GM12864 (cell line): ENCODE results near the gene MGAT3.

Experiments
- DNase-seq: peaks from one replicate; pipeline ENCODE4 v3.0.0-alpha.2; 2011; ENCODE audit warnings: low read depth
- H3K4me3 ChIP-seq: 2 replicates; pipeline ENCODE4 v1.5.1; 2011; ENCODE audit warnings: mild to moderate bottlenecking, low read depth, low read length, control low read depth
- CTCF ChIP-seq: IDR thresholded peaks from 2 replicates; pipeline ENCODE4 v1.5.1; 2011; ENCODE audit warnings: low read depth, mild to moderate bottlenecking, moderate library complexity, low read length, control low read depth, inconsistent platforms; ENCODE audit errors: missing control alignments

Gene MGAT3

DNA sequence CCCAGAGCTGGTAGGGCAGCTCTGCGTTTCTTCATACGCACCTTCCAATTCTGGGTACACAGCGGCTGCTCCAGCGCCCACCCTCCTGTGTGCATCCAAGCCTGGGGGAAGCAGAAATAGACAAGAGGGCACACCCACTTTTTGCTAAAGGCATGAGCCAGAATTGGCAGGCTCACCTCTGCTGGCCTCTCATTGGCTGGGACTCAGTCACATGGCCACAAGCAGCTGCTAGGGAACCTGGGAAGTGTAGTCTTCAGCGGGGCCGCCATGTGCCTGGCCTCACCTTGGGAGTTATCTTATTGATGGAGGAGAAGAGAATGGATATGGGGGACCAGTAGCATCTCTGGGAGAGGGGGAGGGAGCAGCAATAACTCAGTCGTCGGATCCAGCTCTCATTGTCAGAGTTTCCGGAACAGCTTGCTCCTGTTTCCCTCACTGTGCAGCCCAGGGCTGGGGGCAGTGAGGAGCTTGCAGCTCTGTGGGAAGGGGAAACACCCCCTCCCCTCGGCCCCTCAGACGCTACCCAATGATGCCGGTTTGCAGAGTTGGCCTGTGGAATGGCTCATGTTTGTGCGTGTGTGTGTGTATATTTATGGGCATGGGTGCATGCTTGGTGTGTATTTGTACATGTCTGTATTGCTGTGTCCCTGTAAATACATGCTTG is 33.5 kb downstream of the MGAT3 start:
- TF ChIP-seq CTCF, result no peak
- peak; percentile 49 for DNase-seq
- no peak overlapping the region for H3K4me3 ChIP-seq

DNA sequence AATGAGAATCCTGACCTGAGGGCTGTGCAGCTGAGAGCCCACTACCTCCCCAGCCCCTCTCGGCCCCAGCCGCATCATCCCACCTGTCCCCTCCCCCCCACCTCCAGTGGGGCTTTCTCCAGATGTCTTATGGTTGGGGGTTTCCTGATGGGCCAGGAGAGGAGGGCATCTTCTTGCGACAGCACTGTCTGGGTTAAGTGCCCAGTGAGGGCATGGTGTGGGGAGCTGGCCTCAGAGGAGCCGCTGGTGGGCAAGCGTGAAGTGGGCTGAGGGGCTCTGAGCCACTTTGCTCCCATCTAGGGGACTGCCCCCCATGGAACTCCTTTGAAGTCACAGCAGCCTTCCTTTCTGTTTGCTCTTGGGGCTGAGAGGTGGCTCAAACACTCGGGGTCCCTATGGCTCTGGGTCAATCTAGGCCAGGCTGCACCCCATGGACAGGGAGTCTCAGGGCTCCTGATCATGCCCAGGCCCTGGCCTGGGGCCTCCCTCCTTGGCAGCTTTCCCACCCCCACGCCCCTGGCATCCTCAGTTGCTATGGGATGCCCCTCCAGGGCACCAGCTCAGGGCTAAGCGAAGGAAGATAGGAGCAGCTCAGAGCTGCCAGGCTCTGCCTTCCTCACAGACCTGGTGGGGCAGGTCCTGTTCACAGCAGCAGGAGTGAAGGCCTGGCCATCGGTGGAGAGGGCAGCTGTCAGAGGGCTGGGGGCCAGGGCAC is 34.3 kb downstream of the MGAT3 start:
- H3K4me3 ChIP-seq, result no peak overlapping the region
- no peak for TF ChIP-seq CTCF
- DNase-seq, result no peak

DNA sequence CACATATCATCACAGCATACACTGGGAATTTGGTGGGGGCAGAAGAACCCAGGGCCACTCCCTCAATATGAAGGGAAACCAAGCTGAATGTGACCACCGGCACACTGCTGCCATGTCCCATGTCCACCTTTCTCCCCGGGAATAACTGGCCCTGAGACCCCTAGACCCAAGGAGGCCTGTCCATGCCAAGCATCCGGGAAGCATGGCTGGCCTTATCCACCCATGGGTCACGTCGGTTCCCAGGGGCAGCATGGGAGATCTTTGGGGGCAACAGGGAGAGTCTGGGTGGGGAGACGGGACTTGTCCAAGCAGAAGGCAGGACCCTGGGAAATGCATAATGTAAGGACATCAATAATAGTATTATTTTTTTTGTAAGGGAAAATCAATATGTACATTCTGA is 34.9 kb downstream of the MGAT3 start:
- no peak for DNase-seq
- H3K4me3 ChIP-seq, result no peak overlapping the region
- TF ChIP-seq CTCF, result no peak

DNA sequence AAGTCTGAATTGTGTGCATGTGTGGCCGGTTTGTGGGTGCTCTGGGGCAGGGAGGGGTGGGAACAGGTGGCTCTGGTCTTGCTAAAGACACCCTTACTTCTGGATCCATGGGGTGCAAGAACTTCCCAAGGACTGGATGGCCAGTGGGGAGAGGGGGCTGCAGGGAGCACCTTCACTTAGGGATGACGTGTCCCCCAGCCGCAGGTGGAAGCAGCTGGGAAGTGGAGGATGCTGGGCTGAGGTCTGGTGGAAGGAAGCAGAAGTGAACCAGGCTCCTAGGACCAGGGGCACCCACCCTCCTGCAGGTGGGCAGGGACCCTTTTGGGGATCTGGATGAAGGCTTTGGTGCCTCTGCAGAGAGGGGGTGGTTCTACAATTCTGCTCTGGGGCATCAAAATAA is 35.4 kb downstream of the MGAT3 start:
- no peak for DNase-seq
- no peak for TF ChIP-seq CTCF
- H3K4me3 ChIP-seq, result no peak overlapping the region

- no peak for TF ChIP-seq CTCF
- no peak overlapping the region for H3K4me3 ChIP-seq
- no peak for DNase-seq
These were observed 36.9 kb downstream of the MGAT3 start for GRCh38 chr22:39493759-39494158.

DNA sequence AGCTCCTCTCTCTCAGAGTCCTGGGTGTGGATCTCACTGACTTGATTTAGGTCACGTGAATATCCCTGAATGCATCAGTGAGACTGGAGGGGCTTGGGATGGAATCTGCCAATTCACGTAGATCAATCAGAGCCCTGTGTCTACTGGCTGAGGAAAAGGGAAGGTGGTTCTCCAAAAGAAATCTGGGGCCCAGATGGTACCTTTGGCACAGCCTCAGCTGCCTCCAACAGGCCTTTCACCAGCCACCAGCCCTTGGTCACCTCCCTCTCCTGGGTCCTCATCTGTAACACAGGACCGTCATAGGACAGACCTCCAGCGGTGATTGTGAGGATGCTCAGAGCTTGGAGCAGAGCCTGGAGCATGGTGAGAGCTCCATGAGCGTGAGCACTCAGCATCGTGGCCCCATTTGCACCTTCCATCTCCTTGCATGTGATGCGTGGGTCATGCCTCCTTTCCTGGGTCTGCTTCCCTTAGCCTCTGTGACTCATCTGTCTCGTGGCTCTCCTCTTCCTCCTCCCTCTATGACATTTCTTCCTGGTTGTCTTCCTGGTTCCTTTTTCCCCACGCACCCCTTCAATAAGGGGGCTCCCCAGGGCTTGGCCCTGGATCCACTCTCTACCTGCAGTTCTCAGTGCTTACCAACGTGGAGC is 37.8 kb downstream of the MGAT3 start:
- peak; percentile 3 for TF ChIP-seq CTCF
- DNase-seq, result no peak
- H3K4me3 ChIP-seq, result no peak overlapping the region
